Measurements from ENCODE around the gene FPGS. TPM values are rescaled to one million over a fixed set of nuclear protein-coding genes. Genes with fewer than 3 reads are reported as not detected.

FPGS gene
- total RNA-seq, 1 donor from 2014 or later: 51.3 TPM

GRCh38 chr9:127822108-127822507 is 19.4 kb downstream of the FPGS start:
- Mint-ChIP-seq H3K36me3 (ENCODE audit: low read depth, unreplicated experiment) (peaks cover 37% of the 10 kb centered on the region), H3K27ac (ENCODE audit: unreplicated experiment) (peak overlapping the region; percentile 13), H3K9me3 (ENCODE audit: unreplicated experiment) (no peaks in the 10 kb centered on the region), H3K4me3 (ENCODE audit: unreplicated experiment) (peak overlapping the region; percentile 8), H3K4me1 (ENCODE audit: unreplicated experiment) (peaks cover 14% of the 10 kb centered on the region), H3K27me3 (ENCODE audit: unreplicated experiment) (peaks cover 16% of the 10 kb centered on the region)
- no peak for TF ChIP-seq CTCF (IDR thresholded peaks at IDR 0.05; ENCODE audit: unreplicated experiment)
- no peak for DNase-seq (ENCODE audit: low spot score)

DNA sequence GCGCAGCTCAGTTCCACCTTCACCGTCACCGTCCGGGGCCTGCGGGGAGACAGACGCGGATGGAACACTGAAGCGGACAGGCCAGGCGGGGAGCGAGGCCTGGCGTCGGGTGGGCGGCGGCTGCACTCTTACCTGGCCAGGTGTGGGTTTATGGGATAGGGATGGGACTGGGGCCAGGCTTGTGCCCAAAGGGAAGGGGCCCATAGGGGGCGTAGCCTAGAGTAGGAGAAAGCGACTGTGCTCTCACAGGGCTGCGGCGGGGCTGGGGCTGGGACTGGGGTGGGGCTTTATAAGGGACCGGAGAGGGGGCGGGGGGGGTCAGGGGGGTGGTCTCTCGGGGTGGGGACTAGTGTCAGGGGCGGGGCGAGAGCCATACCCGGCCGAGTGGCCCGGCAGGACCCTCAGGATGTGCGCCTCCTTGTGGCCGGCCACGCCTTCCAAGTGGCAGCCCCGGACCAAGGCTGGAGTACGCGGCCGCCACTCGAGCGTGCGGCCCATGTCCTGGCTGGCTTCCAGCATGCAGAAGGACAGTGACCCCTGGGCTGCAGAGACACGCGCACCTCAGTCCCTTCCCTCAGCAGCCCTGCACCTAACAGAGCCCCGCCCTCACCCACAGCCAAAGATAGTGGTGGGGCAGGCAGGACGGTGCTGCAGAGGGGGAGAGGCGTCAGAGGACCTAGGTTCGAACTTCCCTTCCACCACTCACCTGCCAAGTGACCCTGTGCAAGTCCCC is 22.8 kb downstream of the FPGS start:
- no peak overlapping the region for H3K27ac Mint-ChIP-seq (ENCODE audit: unreplicated experiment)
- peak; percentile 65 for TF ChIP-seq CTCF (IDR thresholded peaks at IDR 0.05; ENCODE audit: unreplicated experiment)
- no peaks in the 10 kb centered on the region for H3K9me3 Mint-ChIP-seq (ENCODE audit: unreplicated experiment)
- peaks cover 31% of the 10 kb centered on the region for H3K4me1 Mint-ChIP-seq (ENCODE audit: unreplicated experiment)
- peak overlapping the region; percentile 25 for H3K4me3 Mint-ChIP-seq (ENCODE audit: unreplicated experiment)
- H3K27me3 Mint-ChIP-seq (ENCODE audit: unreplicated experiment): peaks cover 10% of the 10 kb centered on the region
- peak; percentile 78 for DNase-seq (ENCODE audit: low spot score)
- peaks cover 30% of the 10 kb centered on the region for H3K36me3 Mint-ChIP-seq (ENCODE audit: low read depth, unreplicated experiment)

GRCh38 chr9:127826253-127826913 is 23.7 kb downstream of the FPGS start:
- Mint-ChIP-seq H3K27me3 (ENCODE audit: unreplicated experiment) (peaks cover 13% of the 10 kb centered on the region), H3K4me1 (ENCODE audit: unreplicated experiment) (peaks cover 31% of the 10 kb centered on the region), H3K36me3 (ENCODE audit: low read depth, unreplicated experiment) (peaks cover 31% of the 10 kb centered on the region), H3K4me3 (ENCODE audit: unreplicated experiment) (no peak overlapping the region), H3K9me3 (ENCODE audit: unreplicated experiment) (no peaks in the 10 kb centered on the region), H3K27ac (ENCODE audit: unreplicated experiment) (no peak overlapping the region)
- no peak for TF ChIP-seq CTCF (IDR thresholded peaks at IDR 0.05; ENCODE audit: unreplicated experiment)
- no peak for DNase-seq (ENCODE audit: low spot score)

DNA sequence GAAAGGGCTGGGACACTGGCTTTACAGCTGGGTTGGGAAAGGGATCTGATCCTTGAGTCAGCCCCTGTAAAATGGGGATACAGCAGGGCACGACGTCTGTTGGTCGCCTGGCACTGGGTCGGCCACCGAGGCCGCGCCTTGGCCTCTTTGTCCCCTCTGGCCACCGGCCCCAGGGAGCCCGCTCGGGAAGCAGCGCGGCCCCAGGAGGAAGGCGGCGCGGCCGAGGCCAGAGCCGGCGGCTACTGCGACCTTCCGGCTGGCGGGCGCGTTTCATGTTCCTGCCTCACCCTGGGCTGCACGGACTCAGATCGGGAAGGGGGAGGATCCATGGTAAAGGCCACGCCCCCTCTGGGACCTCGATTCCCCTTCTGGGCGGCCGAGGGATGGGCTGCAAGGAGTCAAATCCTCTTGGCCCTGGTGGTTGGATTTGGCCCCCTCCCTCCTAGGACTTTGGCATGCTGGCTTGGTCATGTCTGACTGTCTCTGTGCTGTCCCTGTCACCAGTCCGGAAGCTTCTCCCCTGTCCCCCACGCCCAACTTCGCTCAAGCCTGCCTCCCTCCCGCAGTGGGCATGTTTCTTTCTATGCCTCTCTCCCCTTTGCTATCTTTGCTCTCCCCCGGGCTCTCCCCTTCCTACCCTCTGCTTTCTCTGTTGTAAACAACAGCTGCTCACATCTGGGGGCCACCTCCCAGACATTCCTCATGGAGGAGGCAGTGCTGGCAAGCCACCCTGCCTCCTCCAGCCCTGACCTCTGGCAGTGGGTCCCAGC is 25.8 kb downstream of the FPGS start:
- Mint-ChIP-seq H3K4me3 (ENCODE audit: unreplicated experiment) (no peak overlapping the region), H3K27ac (ENCODE audit: unreplicated experiment) (peak overlapping the region; percentile 87), H3K4me1 (ENCODE audit: unreplicated experiment) (peaks cover 35% of the 10 kb centered on the region), H3K36me3 (ENCODE audit: low read depth, unreplicated experiment) (peaks cover 30% of the 10 kb centered on the region), H3K9me3 (ENCODE audit: unreplicated experiment) (no peaks in the 10 kb centered on the region), H3K27me3 (ENCODE audit: unreplicated experiment) (peaks cover 13% of the 10 kb centered on the region)
- peak; percentile 84 for DNase-seq (ENCODE audit: low spot score)
- TF ChIP-seq CTCF (IDR thresholded peaks at IDR 0.05; ENCODE audit: unreplicated experiment): no peak
